HG03460 (cell line): ENCODE results near the gene CBLC.

Source experiments
- ATAC-seq: cut with Tn5 transposase; IDR thresholded peaks from one replicate; pipeline ENCODE4 v1.9.1; 2021; ENCODE audit not compliant: unreplicated experiment

CBLC gene

GRCh38 chr19:44746616-44746945 lies 31.1 kb upstream of the CBLC start:
- no peak for ATAC-seq

- no peak for ATAC-seq
These were observed 30.5 kb upstream of the CBLC start for GRCh38 chr19:44746946-44747738.

GRCh38 chr19:44747739-44748425 lies 29.8 kb upstream of the CBLC start:
- no peak for ATAC-seq

GRCh38 chr19:44748426-44749254 lies 29.1 kb upstream of the CBLC start, which contains the start of gene BCL3:
Gene BCL3 (plus strand): TSS chr19:44748708. CDS start chr19:44748791, 83 bp downstream.
- no peak for ATAC-seq

DNA sequence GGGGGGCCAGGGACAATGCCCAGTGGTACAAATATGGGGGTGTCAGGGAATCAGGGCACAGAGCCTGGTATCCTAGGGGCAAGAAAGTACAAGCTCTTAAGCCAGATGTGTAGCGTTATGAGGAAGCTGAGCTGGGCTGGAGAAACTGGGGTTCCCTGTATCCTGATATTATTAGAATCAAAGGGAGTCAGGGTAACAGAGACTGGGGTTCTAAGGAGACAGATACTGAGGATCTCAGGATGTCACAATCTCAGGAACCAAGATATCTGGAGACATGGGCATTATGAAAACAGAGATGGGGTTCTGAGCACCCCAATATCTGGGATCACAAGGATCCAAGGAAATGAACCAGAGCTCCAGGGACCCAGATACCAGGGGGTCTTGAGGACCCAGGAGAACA lies 28.4 kb upstream of the CBLC start:
- no peak for ATAC-seq

GRCh38 chr19:44749994-44750393 lies 27.7 kb upstream of the CBLC start:
- no peak for ATAC-seq

DNA sequence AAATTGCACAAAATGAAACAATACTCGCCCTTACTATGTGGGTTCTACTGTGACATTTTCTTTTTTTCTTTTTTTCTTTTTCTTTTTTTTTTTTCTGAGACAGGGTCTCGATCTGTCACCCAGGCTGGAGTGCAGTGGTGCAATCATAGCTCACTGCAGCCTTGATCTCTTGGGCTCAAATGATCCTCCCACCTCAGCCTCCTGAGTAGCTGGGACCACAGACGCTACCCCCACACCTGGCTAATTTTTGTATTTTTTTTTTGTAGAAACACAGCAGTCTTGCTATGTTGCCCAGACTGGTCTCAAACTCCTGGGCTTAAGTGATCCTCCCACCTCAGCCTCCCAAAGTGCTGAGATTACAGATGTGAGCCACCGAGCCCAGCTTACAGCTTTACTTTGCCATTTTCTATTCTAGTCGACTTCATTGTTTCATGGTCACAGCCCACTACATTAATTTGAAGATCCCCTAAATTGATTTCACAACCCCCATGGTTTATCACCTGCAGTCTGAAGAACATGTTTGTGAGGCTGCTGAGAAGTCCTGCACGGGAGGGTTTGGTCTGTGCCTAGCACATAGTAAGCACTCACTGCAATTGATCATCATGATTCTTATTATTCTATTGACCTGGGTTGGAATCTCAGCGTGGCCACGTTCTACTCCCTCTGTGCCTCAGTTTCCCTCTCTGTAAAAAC lies 25.4 kb upstream of the CBLC start:
- no peak for ATAC-seq

GRCh38 chr19:44752816-44753625 lies 24.7 kb upstream of the CBLC start:
- ATAC-seq, result peak; percentile 59

DNA sequence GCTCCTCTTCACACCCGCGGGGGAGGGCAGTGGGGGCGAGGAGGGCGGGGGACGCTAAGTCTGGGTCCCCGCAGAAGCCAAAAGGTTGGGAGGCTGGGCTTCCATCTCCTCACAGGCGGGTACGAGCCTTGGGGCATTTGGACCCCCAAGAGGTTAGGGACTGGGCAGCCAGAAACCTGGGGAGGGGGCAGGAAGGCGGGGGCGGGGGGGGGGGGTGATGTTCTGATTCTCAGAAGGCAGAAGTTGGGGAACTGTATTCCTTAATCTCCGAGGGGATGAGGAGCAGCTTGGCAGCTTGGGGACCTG lies 24.1 kb upstream of the CBLC start:
- ATAC-seq, result no peak

GRCh38 chr19:44753932-44754749 lies 23.5 kb upstream of the CBLC start:
- ATAC-seq, result no peak

- no peak for ATAC-seq
These were observed 23.0 kb upstream of the CBLC start for GRCh38 chr19:44754750-44755080.

DNA sequence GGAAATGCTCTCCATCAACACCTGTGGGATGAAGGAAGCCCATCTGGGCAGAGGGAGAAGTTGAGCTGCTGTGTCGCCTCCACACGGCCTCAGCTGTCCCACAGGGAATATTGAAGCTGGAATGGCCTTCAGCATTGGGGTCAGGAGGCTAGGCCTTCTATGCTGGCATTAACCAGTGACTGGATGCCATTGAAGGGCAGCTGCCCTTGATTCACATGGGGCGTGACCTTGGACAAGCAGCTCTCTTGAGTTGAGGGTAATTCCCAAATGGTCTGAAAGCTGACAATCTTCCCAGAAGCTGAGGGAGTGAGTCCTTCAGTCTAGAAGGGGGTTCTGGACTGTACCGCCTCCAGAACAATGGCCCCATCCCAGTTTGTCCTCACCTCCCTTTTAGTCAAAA lies 22.5 kb upstream of the CBLC start:
- ATAC-seq, result no peak

DNA sequence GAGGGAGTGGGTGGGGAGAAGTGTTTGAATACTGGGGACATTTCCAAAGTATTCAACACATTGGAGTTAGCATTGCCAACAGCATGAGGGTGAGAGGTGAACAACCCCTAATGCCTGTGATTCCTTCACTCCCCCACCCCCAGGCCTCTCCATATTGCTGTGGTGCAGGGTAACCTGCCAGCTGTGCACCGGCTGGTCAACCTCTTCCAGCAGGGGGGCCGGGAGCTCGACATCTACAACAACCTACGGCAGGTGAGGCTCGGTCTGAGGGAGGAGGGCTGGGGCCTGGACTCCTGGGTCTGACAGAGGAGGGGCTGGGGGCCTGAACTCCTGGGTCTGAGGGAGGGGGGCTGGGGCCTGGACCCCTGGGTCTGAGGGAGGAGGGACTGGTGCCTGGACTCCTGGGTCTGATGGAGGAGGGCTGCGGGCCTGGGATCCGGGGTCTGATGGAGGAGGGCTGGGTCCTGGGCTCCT lies 21.6 kb upstream of the CBLC start:
- ATAC-seq, result no peak

GRCh38 chr19:44757057-44757734 lies 20.5 kb upstream of the CBLC start:
- ATAC-seq, result no peak

DNA sequence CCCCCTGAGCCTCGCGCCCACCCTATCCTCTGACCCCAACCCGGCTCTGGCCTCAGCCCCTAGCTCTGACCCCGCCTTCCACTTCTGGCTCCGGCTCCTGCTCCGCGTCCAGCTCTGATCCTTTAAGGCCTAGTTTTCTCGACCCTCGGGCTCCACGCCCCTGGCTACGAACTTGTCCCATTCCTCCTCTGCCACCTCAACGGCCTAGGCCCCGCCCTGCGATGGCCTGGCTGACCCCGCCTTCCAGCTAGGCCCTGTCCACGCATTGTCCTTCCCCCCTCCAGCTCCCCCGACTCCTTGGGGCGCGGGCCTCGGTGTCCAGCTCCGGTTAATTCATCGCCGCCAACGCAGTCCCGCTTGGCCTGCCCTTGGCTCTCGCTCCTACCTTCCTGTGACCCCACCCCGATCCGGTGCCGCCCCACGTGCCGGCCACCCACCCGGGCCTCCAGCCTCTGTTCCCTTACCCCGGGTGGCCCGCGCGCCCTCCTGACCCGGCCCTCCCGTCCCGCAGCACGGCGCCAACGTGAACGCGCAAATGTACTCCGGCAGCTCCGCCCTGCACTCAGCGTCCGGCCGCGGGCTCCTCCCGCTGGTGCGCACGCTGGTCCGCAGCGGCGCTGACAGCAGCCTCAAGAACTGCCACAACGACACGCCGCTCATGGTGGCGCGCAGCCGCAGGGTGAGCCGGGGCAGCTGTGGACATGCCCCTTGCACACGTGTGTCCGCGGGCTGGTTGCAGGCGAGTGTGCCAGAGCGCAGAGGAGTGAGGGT lies 19.8 kb upstream of the CBLC start:
- ATAC-seq, result no peak

GRCh38 chr19:44758596-44758995 lies 19.1 kb upstream of the CBLC start:
- ATAC-seq, result no peak

- ATAC-seq, result no peak
These were observed 18.4 kb upstream of the CBLC start for GRCh38 chr19:44759083-44759804.

DNA sequence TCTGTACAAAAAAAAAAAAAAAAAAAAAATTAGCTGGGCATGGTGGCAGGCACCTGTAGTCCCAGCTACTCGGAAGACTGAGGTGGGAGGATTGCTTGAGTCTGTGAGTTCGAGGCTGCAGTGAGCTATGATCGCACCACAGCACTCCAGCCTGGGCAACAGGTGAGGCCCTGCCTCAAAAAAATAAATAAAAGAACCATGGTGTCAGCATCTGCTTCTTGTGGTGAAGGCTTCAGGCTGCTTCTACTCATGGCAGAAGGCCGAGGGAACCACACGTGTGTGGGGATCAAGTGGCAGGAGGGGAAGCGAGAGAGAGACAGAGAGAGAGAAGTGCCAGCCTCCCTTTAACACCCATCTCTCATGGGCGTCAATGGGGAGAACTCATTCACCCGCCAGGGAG lies 15.7 kb upstream of the CBLC start:
- no peak for ATAC-seq
